Measurements from ENCODE around the gene SEMA3A. TPM values are rescaled to one million over a fixed set of nuclear protein-coding genes. Genes with fewer than 3 reads are reported as not detected.

Gene SEMA3A
- total RNA-seq, 1 donor from 2014 or later = 134 TPM

DNA sequence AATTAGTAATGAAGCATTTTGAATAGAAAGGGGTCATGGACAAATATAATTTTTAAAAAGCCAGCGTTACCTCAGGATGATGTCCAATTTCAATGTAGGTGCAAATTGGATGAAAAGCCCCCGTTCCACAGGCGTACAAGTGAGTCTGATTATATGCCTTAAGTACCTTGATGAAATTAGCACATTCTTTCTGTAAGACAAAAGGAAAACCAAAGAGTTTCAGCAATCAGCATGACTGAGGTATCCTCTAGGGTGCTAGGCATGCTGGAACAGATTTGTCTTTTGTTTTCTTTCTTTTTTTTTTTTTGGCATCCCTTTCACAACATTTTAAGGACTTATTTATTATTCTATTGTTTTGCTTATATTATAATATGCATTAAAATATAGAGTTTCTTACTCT lies 84.2 kb downstream of the SEMA3A start:
- H2AFZ ChIP-seq (replicated peaks) = no peak overlapping the region
- peak overlapping the region; percentile 41 for H3K4me2 ChIP-seq
- DNase-seq (ENCODE audit: low spot score) = no peak
- peaks cover 54% of the 10 kb centered on the region for H3F3A ChIP-seq (ENCODE audit: low read depth)
- H3K36me3 Mint-ChIP-seq = peaks cover 19% of the 10 kb centered on the region
- peaks cover 6% of the 10 kb centered on the region for H3K36me3 ChIP-seq
- no peaks in the 10 kb centered on the region for H3K9me3 Mint-ChIP-seq
- H3K4me3 Mint-ChIP-seq = no peak overlapping the region
- H3K27ac Mint-ChIP-seq = no peak overlapping the region
- H3K9me3 ChIP-seq (ENCODE audit: low read depth) = no peaks in the 10 kb centered on the region
- peaks cover 52% of the 10 kb centered on the region for H3K79me2 ChIP-seq (ENCODE audit: low read depth)
- peaks cover 54% of the 10 kb centered on the region for H3K4me1 Mint-ChIP-seq
- no peaks in the 10 kb centered on the region for H3K27me3 ChIP-seq
- peaks cover 17% of the 10 kb centered on the region for H4K20me1 ChIP-seq (ENCODE audit: low read depth)
- no peak overlapping the region for H3K4me3 ChIP-seq
- H3K4me1 ChIP-seq = peaks cover 76% of the 10 kb centered on the region
- peak overlapping the region; percentile 53 for H3K27ac ChIP-seq
- no peak for TF ChIP-seq EZH2 (IDR thresholded peaks at IDR 0.05)
- TF ChIP-seq, protein P1, sequence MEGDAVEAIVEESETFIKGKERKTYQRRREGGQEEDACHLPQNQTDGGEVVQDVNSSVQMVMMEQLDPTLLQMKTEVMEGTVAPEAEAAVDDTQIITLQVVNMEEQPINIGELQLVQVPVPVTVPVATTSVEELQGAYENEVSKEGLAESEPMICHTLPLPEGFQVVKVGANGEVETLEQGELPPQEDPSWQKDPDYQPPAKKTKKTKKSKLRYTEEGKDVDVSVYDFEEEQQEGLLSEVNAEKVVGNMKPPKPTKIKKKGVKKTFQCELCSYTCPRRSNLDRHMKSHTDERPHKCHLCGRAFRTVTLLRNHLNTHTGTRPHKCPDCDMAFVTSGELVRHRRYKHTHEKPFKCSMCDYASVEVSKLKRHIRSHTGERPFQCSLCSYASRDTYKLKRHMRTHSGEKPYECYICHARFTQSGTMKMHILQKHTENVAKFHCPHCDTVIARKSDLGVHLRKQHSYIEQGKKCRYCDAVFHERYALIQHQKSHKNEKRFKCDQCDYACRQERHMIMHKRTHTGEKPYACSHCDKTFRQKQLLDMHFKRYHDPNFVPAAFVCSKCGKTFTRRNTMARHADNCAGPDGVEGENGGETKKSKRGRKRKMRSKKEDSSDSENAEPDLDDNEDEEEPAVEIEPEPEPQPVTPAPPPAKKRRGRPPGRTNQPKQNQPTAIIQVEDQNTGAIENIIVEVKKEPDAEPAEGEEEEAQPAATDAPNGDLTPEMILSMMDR (IDR thresholded peaks at IDR 0.05) = no peak
- TF ChIP-seq EZH2phosphoT487 (IDR thresholded peaks at IDR 0.05) = no peak
- no peak overlapping the region for H3K9ac ChIP-seq
- peaks cover 3% of the 10 kb centered on the region for H3K27me3 Mint-ChIP-seq (ENCODE audit: insufficient read depth, low read depth)

DNA sequence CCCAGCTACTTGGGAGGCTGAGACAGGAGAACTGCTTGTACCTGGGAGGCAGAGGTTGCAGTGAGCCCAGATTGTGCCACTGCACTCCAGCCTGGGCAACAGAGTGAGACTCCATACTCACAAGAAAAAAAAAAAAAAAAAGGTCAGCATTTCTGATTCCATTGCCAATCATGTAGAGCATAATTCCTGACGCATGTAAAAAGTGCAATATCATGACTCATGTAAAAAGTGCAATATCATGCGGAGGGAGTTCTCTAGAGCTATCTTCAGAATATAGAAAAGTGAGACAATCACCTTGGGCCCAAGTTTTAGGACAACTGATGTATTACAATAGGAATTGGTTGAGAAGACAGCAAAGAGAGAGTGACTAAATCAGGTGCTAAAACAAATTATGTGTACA lies 85.8 kb downstream of the SEMA3A start:
- peaks cover 6% of the 10 kb centered on the region for H3K36me3 ChIP-seq
- no peaks in the 10 kb centered on the region for H3K9me3 Mint-ChIP-seq
- peaks cover 3% of the 10 kb centered on the region for H3K27me3 Mint-ChIP-seq (ENCODE audit: insufficient read depth, low read depth)
- H3K27ac ChIP-seq = peak overlapping the region; percentile 68
- no peak overlapping the region for H3K4me3 ChIP-seq
- peaks cover 19% of the 10 kb centered on the region for H3K36me3 Mint-ChIP-seq
- H2AFZ ChIP-seq (replicated peaks) = no peak overlapping the region
- TF ChIP-seq EZH2phosphoT487 (IDR thresholded peaks at IDR 0.05) (no peak), EZH2 (IDR thresholded peaks at IDR 0.05) (no peak)
- TF ChIP-seq, protein P1 (IDR thresholded peaks at IDR 0.05) = no peak
- H3K4me3 Mint-ChIP-seq = no peak overlapping the region
- H3K9me3 ChIP-seq (ENCODE audit: low read depth) = no peaks in the 10 kb centered on the region
- H3K4me1 Mint-ChIP-seq = peaks cover 41% of the 10 kb centered on the region
- DNase-seq (ENCODE audit: low spot score) = no peak
- H3K4me1 ChIP-seq = peaks cover 67% of the 10 kb centered on the region
- H3K27me3 ChIP-seq = no peaks in the 10 kb centered on the region
- H3K79me2 ChIP-seq (ENCODE audit: low read depth) = peaks cover 55% of the 10 kb centered on the region
- peaks cover 51% of the 10 kb centered on the region for H3F3A ChIP-seq (ENCODE audit: low read depth)
- H3K4me2 ChIP-seq = peak overlapping the region; percentile 55
- no peak overlapping the region for H3K9ac ChIP-seq
- no peak overlapping the region for H3K27ac Mint-ChIP-seq
- H4K20me1 ChIP-seq (ENCODE audit: low read depth) = peaks cover 17% of the 10 kb centered on the region

DNA sequence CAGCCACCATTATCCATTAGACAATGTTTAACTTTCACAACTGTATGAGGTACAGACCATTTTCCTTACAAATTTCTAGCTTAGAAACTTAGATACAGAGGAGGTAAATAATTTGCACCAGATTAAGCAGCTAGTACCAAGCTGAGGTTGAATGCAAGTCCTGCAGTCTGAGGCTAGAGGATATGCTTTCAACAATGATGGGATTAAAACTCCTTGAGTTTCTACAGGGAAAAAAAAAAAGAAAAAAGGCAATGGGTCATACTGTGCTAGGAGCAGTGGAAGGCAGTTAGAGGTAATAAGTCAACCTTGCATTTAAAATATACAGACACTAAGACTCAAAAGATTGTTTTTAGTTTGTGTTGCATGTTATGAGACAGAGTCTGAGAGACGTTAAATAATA lies 86.5 kb downstream of the SEMA3A start:
- peak; percentile 54 for DNase-seq (ENCODE audit: low spot score)
- Histone ChIP-seq H3K9me3 (ENCODE audit: low read depth) (no peaks in the 10 kb centered on the region), H3K79me2 (ENCODE audit: low read depth) (peaks cover 55% of the 10 kb centered on the region), H3F3A (ENCODE audit: low read depth) (peaks cover 44% of the 10 kb centered on the region), H3K4me2 (peak overlapping the region; percentile 55), H4K20me1 (ENCODE audit: low read depth) (peaks cover 17% of the 10 kb centered on the region), H3K9ac (no peak overlapping the region), H3K27me3 (no peaks in the 10 kb centered on the region), H3K4me1 (peaks cover 60% of the 10 kb centered on the region), H3K36me3 (peaks cover 6% of the 10 kb centered on the region), H3K4me3 (no peak overlapping the region), H3K27ac (peak overlapping the region; percentile 68), H2AFZ (replicated peaks) (no peak overlapping the region)
- TF ChIP-seq EZH2 (IDR thresholded peaks at IDR 0.05) (no peak), EZH2phosphoT487 (IDR thresholded peaks at IDR 0.05) (no peak)
- TF ChIP-seq, protein P1 (IDR thresholded peaks at IDR 0.05) = no peak
- peaks cover 3% of the 10 kb centered on the region for H3K27me3 Mint-ChIP-seq (ENCODE audit: insufficient read depth, low read depth)
- peaks cover 20% of the 10 kb centered on the region for H3K36me3 Mint-ChIP-seq
- no peaks in the 10 kb centered on the region for H3K9me3 Mint-ChIP-seq
- H3K27ac Mint-ChIP-seq = peak overlapping the region; percentile 23
- H3K4me1 Mint-ChIP-seq = peaks cover 36% of the 10 kb centered on the region
- H3K4me3 Mint-ChIP-seq = no peak overlapping the region
